IMR-90 (cell line): Measurements from ENCODE around the gene EVL. TPM values are rescaled to one million over a fixed set of nuclear protein-coding genes. Genes with fewer than 3 reads are reported as not detected.

Source experiments
- ATAC-seq: fragments of 200-7000 bp; cut with Tn5 transposase; 2 replicates; pipeline ENCODE4 v1.9.1; 2020; ENCODE audit warnings: low read depth, mild to moderate bottlenecking, moderate library complexity
- BruUV-seq: library from RNA; stranded (reverse); fragments of 400-500 nt; replicated peaks from 2 replicates; lab custom pipeline; 2021; lab: Mats Ljungman, UMichigan
- CTCF ChIA-PET: fragments of 300-600 bp; formaldehyde crosslinking; extraction: SDS; loops from one replicate; lab custom pipeline; 2021; ENCODE audit warnings: antibody characterized with exemption; lab: Yijun Ruan, JAX
- POLR2A ChIA-PET: fragments of 300-600 bp; sonication (Branson Sonifier 250); formaldehyde crosslinking; loops from one replicate; lab custom pipeline; 2022; ENCODE audit warnings: antibody characterized with exemption; ENCODE audit not compliant: unreplicated experiment; lab: Charles Lee
- DNase-seq: peaks from one replicate; pipeline ENCODE4 v3.0.0; 2013
- H2AFZ ChIP-seq: replicated peaks from 2 replicates; pipeline ENCODE3; 2013; ENCODE audit warnings: low read length, mild to moderate bottlenecking; ENCODE audit not compliant: poor library complexity
- H2AK5ac ChIP-seq: 2 replicates; pipeline ENCODE4 v1.6.1; 2013; ENCODE audit warnings: low read depth, low read length, inconsistent platforms
- H2AK9ac ChIP-seq: replicated peaks from 2 replicates; pipeline ENCODE3; 2013; ENCODE audit warnings: mild to moderate bottlenecking, low read depth, low read length, moderate library complexity; ENCODE audit not compliant: poor library complexity
- H2BK120ac ChIP-seq: 2 replicates; pipeline ENCODE4 v1.6.1; 2013; ENCODE audit warnings: low read depth, low read length, inconsistent platforms
- H2BK15ac ChIP-seq: 3 replicates; pipeline ENCODE4 v1.6.1; 2013; ENCODE audit warnings: low read depth, low read length, inconsistent platforms
- H2BK20ac ChIP-seq: 2 replicates; pipeline ENCODE4 v1.6.1; 2013; ENCODE audit warnings: low read depth, mild to moderate bottlenecking, inconsistent platforms, low read length, moderate library complexity
- H2BK5ac ChIP-seq: 2 replicates; pipeline ENCODE4 v1.6.1; 2013; ENCODE audit warnings: mild to moderate bottlenecking, low read depth, low read length, inconsistent platforms; ENCODE audit not compliant: poor library complexity, severe bottlenecking
- H3K14ac ChIP-seq: replicated peaks from 2 replicates; pipeline ENCODE4 v1.6.1; 2013; ENCODE audit warnings: low read depth, low read length, inconsistent platforms
- H3K18ac ChIP-seq: 2 replicates; pipeline ENCODE4 v1.6.1; 2013; ENCODE audit warnings: low read depth, low read length, control low read depth
- H3K23ac ChIP-seq: 2 replicates; pipeline ENCODE4 v1.6.1; 2013; ENCODE audit warnings: low read depth, low read length, inconsistent platforms
- H3K27ac ChIP-seq: 2 replicates; pipeline ENCODE4 v1.5.1; 2013; ENCODE audit warnings: mild to moderate bottlenecking, control low read depth, low read length; ENCODE audit not compliant: insufficient read depth
- H3K27me3 ChIP-seq: 2 replicates; pipeline ENCODE4 v1.6.1; 2013; ENCODE audit warnings: low read length; ENCODE audit not compliant: control insufficient read depth, insufficient read depth
- H3K36me3 ChIP-seq: 2 replicates; pipeline ENCODE4 v1.6.1; 2013; ENCODE audit warnings: low read length, mixed read lengths; ENCODE audit not compliant: control insufficient read depth, insufficient read depth
- H3K4ac ChIP-seq: 2 replicates; pipeline ENCODE4 v1.6.1; 2013; ENCODE audit warnings: low read depth, low read length, inconsistent platforms
- H3K4me1 ChIP-seq: 2 replicates; pipeline ENCODE4 v1.6.1; 2013; ENCODE audit warnings: low read length, mixed read lengths; ENCODE audit not compliant: control insufficient read depth, insufficient read depth
- H3K4me2 ChIP-seq: 2 replicates; pipeline ENCODE4 v1.6.1; 2013; ENCODE audit warnings: low read depth, mild to moderate bottlenecking, control low read depth, low read length, moderate library complexity
- H3K4me3 ChIP-seq: 2 replicates; pipeline ENCODE4 v1.5.1; 2013; ENCODE audit warnings: low read depth, mild to moderate bottlenecking, control low read depth, low read length, moderate library complexity; ENCODE audit not compliant: insufficient read depth
- H3K56ac ChIP-seq: 2 replicates; pipeline ENCODE4 v1.6.1; 2013; ENCODE audit warnings: low read length, inconsistent platforms; ENCODE audit not compliant: insufficient read depth; ENCODE audit errors: extremely low read depth
- H3K79me1 ChIP-seq, 2 experiments: 2 replicates each; pipeline ENCODE4 v1.6.1; 2013; ENCODE audit warnings: low read length in 2 of 2, inconsistent platforms in 1 of 2, low read depth in 1 of 2
- H3K9ac ChIP-seq: 2 replicates; pipeline ENCODE4 v1.6.1; 2013; ENCODE audit warnings: low read depth, low read length, control low read depth
- H3K9me1 ChIP-seq: 2 replicates; pipeline ENCODE4 v1.6.1; 2013; ENCODE audit warnings: low read length, inconsistent platforms; ENCODE audit not compliant: insufficient read depth
- H3K9me3 ChIP-seq: 2 replicates; pipeline ENCODE4 v1.6.1; 2013; ENCODE audit warnings: low read length; ENCODE audit not compliant: control insufficient read depth, insufficient read depth
- H4K20me1 ChIP-seq: 2 replicates; pipeline ENCODE4 v1.6.1; 2013; ENCODE audit warnings: low read length, inconsistent platforms; ENCODE audit not compliant: insufficient read depth
- H4K5ac ChIP-seq: 2 replicates; pipeline ENCODE4 v1.6.1; 2013; ENCODE audit warnings: mild to moderate bottlenecking, low read depth, low read length, control low read depth
- H4K8ac ChIP-seq, 2 experiments: 2 replicates each; pipeline ENCODE4 v1.6.1; 2013; ENCODE audit warnings: low read depth in 2 of 2, low read length in 2 of 2, control low read depth in 1 of 2, inconsistent platforms in 1 of 2
- H4K91ac ChIP-seq: 2 replicates; pipeline ENCODE4 v1.6.1; 2013; ENCODE audit warnings: low read depth, low read length, inconsistent platforms; ENCODE audit not compliant: insufficient read depth
- NFE2L2 ChIP-seq: fragments of 150-350 bp; IDR thresholded peaks from 2 replicates; pipeline ENCODE4 v1.6.1; 2016; ENCODE audit warnings: low read depth, mild to moderate bottlenecking, low read length
- RAD21 ChIP-seq: IDR thresholded peaks from 2 replicates; pipeline ENCODE4 v1.6.1; 2012; ENCODE audit warnings: low read length, improper control_type of control experiment
- WGBS, 2 experiments: methylation state at CpG; one replicate each; pipeline versions ENCODE4 v1.1.5 to v1.1.7; 2013; ENCODE audit warnings: missing lambda C conversion rate in 2 of 2; ENCODE audit not compliant: insufficient read length in 1 of 2; ENCODE audit errors: extremely low coverage in 2 of 2; 5-methylcytosine and 5-hydroxymethylcytosine counted together
- dilution Hi-C: fragments of 300-500 bp; cut with HindIII; formaldehyde crosslinking; loops from one replicate; pipeline ENCODE4 v1.14.3; 2018; ENCODE audit warnings: low sequenced_read_pairs; ENCODE audit not compliant: unreplicated experiment
- in situ Hi-C: fragments of 300-500 bp; cut with MboI; formaldehyde crosslinking; loops from 3 replicates; pipeline ENCODE4 v1.14.3; 2019; ENCODE audit warnings: low sequenced_read_pairs, inconsistent platforms, mixed read lengths
- intact Hi-C: fragments of 100-400 bp; cut with micrococcal nuclease; formaldehyde crosslinking; loops from 2 replicates; pipeline ENCODE4 v1.10.0; 2022
- polyA plus RNA-seq, 3 experiments: library from polyadenylated mRNA; depleted of rRNA; stranded (reverse); fragments of >200 nt; gene quantifications; 2 replicates each; pipeline ENCODE4 v1.2.3, GENCODE V29; 2012; ENCODE audit warnings: low replicate concordance in 1 of 3
- total RNA-seq: library from RNA; depleted of rRNA; stranded (reverse); fragments of >200 nt; gene quantifications from 2 replicates; pipeline ENCODE4 v1.2.3, GENCODE V29; 2012

The EVL gene
- total and polyA plus RNA-seq, 2 of the 4 experiments (the other 2 are of a cell fraction), result 7.2 to 36.5 TPM

DNA sequence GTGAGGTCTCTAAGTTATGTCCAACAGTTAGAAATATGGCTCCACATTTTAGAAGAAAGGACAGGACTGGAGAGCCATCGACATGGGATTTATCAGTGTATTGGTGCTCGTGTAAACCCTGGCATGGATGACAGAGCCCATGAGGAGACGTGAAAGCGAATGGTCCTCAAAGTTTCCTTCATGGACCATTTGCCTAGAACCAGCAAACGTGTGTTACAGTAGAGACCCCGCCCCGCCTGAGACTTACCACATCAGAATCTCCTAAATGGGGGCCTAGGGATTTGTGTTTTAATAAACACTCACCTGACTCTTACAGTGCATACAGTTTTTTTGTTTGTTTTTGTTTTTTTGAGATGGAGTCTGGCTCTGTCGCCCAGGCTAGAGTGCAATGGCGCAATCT, 12.2 kb downstream of the EVL start:
- intact Hi-C loops (no loop called here), dilution Hi-C loops (no loop called here), in situ Hi-C loops (no loop called here)
- DNase-seq, result no peak
- no peak overlapping the region for H4K5ac ChIP-seq
- H3K79me1 ChIP-seq, result peaks cover 7 to 12% of the 10 kb centered on the region in 2 experiments; a peak in 2 of 4 replicates
- no peaks in the 10 kb centered on the region for H3K27me3 ChIP-seq
- H3K9ac ChIP-seq, result no peak overlapping the region
- no TSS peak for BruUV-seq
- TF ChIP-seq RAD21 (no peak), NFE2L2 (no peak)
- H2AK9ac ChIP-seq, result no peak overlapping the region
- no peak overlapping the region for H4K91ac ChIP-seq
- H4K8ac ChIP-seq, result no peak overlapping the region
- no peak overlapping the region for H2BK15ac ChIP-seq
- no peaks in the 10 kb centered on the region for H3K9me3 ChIP-seq
- H3K4me1 ChIP-seq, result peaks cover 8% of the 10 kb centered on the region; the same call in 1 of the 2 replicates
- no peak overlapping the region for H2BK120ac ChIP-seq
- 93% methylated on average over 2 of the region's 9 CpGs; no CpG with 5 or more reads in 1 of the 2 experiments for WGBS, 2 experiments
- H3K56ac ChIP-seq, result no peak overlapping the region
- H3K27ac ChIP-seq, result no peak overlapping the region
- no peak overlapping the region for H3K4me3 ChIP-seq
- no peak overlapping the region for H3K4me2 ChIP-seq
- ATAC-seq, result no peak
- no peak overlapping the region for H2BK20ac ChIP-seq
- no peak overlapping the region for H2AFZ ChIP-seq
- no peak overlapping the region for H2AK5ac ChIP-seq
- ChIA-PET POLR2A (no interaction called here), CTCF (no interaction called here)
- peaks cover 20% of the 10 kb centered on the region for H4K20me1 ChIP-seq
- H3K14ac ChIP-seq, result no peak overlapping the region
- H2BK5ac ChIP-seq, result no peak overlapping the region
- H3K9me1 ChIP-seq, result peaks cover 6% of the 10 kb centered on the region; the same call in 1 of the 2 replicates
- no peaks in the 10 kb centered on the region for H3K36me3 ChIP-seq
- H3K18ac ChIP-seq, result no peak overlapping the region
- H3K4ac ChIP-seq, result no peak overlapping the region
- H3K23ac ChIP-seq, result no peak overlapping the region
